Gastroesophageal sphincter (tissue), 3 donors: ENCODE results near the gene CD209.

Experiments
- POLR2A ChIP-seq, 2 donors: fragments of 450-650 bp; IDR thresholded peaks; one replicate each; pipeline ENCODE4 v1.6.1; 2017; ENCODE audit warnings: antibody characterized with exemption in 2 of 2, mild to moderate bottlenecking in 2 of 2, moderate library complexity in 1 of 2
- POLR2AphosphoS5 ChIP-seq: sonication (generic); formaldehyde crosslinking; IDR thresholded peaks from one replicate; pipeline ENCODE4 v1.6.1; 2017; ENCODE audit warnings: antibody characterized with exemption
- TF ChIP-seq, protein P1 (sequence below), 4 experiments: fragments of 200-600 bp in 2 of 4; fragments of 450-650 bp in 2 of 4; sonication (generic) in 1 of 4; IDR thresholded peaks; one replicate each; pipeline ENCODE4 v1.5.1; 2017 to 2019; ENCODE audit warnings: antibody characterized with exemption in 4 of 4, mild to moderate bottlenecking in 2 of 4, moderate library complexity in 2 of 4

DNA sequence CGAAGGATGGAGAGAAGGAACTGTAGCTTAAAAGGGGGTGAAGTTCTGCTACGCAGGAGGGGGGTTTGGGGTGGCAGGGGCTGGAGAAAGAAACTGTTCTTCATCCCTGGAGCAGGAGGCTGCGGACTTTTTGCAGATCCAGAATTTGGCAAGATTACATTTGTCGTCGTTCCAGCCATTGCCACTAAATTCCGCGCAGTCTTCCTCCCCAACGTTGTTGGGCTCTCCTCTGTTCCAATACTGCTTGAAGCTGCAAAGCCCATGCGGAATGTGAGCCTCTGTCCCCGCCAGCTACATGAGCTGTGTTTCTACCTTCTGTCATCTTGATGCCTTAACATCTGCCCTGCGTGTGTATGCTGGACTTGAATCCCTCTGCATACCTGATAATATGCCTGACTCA is 4.3 kb downstream of the CD209 start:
- no peak for TF ChIP-seq POLR2A (IDR thresholded peaks at IDR 0.05)
- TF ChIP-seq, protein P1, sequence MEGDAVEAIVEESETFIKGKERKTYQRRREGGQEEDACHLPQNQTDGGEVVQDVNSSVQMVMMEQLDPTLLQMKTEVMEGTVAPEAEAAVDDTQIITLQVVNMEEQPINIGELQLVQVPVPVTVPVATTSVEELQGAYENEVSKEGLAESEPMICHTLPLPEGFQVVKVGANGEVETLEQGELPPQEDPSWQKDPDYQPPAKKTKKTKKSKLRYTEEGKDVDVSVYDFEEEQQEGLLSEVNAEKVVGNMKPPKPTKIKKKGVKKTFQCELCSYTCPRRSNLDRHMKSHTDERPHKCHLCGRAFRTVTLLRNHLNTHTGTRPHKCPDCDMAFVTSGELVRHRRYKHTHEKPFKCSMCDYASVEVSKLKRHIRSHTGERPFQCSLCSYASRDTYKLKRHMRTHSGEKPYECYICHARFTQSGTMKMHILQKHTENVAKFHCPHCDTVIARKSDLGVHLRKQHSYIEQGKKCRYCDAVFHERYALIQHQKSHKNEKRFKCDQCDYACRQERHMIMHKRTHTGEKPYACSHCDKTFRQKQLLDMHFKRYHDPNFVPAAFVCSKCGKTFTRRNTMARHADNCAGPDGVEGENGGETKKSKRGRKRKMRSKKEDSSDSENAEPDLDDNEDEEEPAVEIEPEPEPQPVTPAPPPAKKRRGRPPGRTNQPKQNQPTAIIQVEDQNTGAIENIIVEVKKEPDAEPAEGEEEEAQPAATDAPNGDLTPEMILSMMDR (IDR thresholded peaks at IDR 0.05) = no peak
- TF ChIP-seq POLR2AphosphoS5 = no peak
